Activated CD4-positive, CD25-positive, alpha-beta regulatory T cell treated with anti-CD3 and anti-CD28 coated beads, Interleukin-2, amount 50 U/mL, for 72 hours (primary cell): ENCODE measurements around the gene TIE1.
A peak's percentile ranks its signal among the peaks of the same experiment; 100 is the strongest.
"Not testable (repeated sequence)": the region's sequence is repeated elsewhere in the genome, so short reads cannot be mapped to it uniquely, and the experiment has no call there.

Experiments
- DNase-seq: peaks from one replicate; pipeline ENCODE4 v3.0.0; 2021

The TIE1 gene

GRCh38 chr1:43366179-43366578, 65.4 kb downstream of the TIE1 start:
- no peak for DNase-seq

GRCh38 chr1:43366601-43367025, 65.8 kb downstream of the TIE1 start:
- no peak for DNase-seq

GRCh38 chr1:43367026-43367903, 66.5 kb downstream of the TIE1 start:
- peak; percentile 50 for DNase-seq

DNA sequence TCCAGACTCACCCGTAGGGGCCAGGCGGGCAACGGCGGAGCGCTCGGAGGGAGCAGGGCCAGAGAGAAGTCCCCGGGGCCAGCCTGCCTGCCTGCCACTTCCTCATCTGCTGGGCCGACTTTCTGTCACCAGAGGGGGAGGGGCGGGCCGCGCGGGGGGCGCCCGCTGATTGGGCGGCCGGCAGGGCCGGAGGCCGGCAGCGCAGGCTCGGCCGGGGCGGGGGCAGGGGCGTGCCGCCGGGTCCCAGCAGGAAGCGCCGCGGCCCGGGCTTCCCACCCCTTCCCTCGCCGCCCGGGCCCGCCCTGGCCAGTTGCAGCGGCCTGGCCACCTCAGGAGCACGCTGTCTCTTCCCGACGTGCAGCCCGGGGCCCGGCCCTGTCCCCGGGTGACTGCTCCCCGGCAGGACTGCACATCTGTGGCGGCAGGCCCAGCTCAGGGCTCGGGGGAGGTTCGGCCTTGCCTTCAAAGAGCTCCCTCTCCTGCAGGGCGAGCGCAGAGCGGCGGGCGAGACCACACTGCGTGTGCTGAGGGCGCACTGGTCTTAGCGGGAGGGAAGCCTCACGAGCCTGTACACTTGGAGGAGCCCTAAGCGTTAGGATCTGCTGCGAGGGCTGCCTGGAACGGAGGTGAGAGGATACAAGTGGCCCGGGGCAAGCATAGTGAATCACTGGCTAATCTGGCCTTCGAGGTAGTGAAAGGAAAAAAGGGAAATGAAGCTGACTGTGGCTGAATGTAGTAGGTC, 67.3 kb downstream of the TIE1 start, which contains the start of gene ELOVL1:
Gene ELOVL1, minus strand, starts transcription at position 108 of the 742 bp plus-strand sequence. CDS start 2,402 bp downstream, outside the sequence.
- peak; percentile 92 for DNase-seq

- no peak for DNase-seq
Observed at GRCh38 chr1:43368646-43369020, 67.9 kb downstream of the TIE1 start.

DNA sequence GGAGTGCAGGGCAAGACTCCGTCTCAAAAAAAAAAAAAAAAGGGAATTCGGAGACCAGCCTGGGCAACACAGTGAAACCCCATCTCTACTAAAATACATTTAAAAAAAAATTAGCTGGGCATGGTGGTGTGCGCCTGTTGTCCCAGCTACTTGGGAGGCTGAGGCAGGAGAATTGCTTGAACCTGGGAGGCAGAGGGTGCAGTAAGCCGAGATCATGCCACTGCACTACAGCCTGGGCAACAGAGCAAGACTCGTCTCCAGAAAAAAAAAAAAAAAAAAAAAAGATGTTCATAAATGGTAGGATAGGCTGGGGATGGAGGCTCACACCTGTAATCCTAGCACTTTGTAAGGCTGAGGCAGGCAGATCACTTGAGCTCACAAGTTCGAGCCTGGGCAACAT, 69.0 kb downstream of the TIE1 start:
- not testable (repeated sequence) for DNase-seq

DNA sequence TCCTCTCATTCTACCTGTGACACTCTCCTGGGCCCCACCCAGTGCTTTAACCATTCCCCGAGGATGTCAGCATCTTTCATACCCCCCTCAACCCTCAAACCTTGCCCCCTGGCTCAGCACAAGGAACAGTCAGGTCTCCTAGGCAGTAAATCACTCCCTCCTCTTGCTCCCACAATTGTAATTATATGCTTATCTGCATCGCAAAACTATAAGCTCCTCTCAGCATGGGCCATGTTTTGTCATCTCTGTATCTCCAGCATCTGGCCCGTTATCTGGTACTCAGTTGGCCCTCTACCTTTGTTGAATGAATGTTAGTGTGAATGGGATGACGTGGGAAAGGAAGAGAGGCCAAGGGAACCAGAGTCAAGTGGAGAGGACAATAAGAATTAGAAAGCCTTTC, 69.8 kb downstream of the TIE1 start:
- no peak for DNase-seq

GRCh38 chr1:43372172-43372571, 71.4 kb downstream of the TIE1 start:
- no peak for DNase-seq
